H1 (cell line): ENCODE data around the gene NOLC1. TPM values are rescaled to one million over a fixed set of nuclear protein-coding genes. Genes with fewer than 3 reads are reported as not detected.

Source experiments
- TAF7 ChIP-seq: optimal IDR thresholded peaks from 2 replicates; pipeline ENCODE3; 2011; ENCODE audit warnings: low read depth, mild to moderate bottlenecking, inconsistent platforms, low read length, moderate library complexity, borderline replicate concordance
- polyA plus RNA-seq, 7 experiments: library from polyadenylated mRNA; depleted of rRNA in 3 of 7; stranded (reverse) in 5 of 7; unstranded in 2 of 7; fragments of >200 nt in 5 of 7; fragments of 200-250 nt in 2 of 7; gene quantifications; 1 replicate in 5 of 7; 2 replicates in 1 of 7; 4 replicates in 1 of 7; pipeline versions ENCODE4 v1.2.1 to v1.2.3, GENCODE V29; 2011 to 2013; ENCODE audit warnings: missing spikeins in 2 of 7, mixed read lengths in 2 of 7
- total RNA-seq: library from RNA; stranded (reverse); fragmentation: NEBNext Ultra II Directional; extraction: Animal tissue kit (Norgen Biotek cat#: 25700); gene quantifications from 2 replicates; pipeline ENCODE4 v1.2.1, GENCODE V29; 2021

The NOLC1 gene
- total and polyA plus RNA-seq, 2 of the 8 experiments (the other 6 are each of a cell fraction or from before 2014, with no cell fraction given): 86.3 to 191 TPM

DNA sequence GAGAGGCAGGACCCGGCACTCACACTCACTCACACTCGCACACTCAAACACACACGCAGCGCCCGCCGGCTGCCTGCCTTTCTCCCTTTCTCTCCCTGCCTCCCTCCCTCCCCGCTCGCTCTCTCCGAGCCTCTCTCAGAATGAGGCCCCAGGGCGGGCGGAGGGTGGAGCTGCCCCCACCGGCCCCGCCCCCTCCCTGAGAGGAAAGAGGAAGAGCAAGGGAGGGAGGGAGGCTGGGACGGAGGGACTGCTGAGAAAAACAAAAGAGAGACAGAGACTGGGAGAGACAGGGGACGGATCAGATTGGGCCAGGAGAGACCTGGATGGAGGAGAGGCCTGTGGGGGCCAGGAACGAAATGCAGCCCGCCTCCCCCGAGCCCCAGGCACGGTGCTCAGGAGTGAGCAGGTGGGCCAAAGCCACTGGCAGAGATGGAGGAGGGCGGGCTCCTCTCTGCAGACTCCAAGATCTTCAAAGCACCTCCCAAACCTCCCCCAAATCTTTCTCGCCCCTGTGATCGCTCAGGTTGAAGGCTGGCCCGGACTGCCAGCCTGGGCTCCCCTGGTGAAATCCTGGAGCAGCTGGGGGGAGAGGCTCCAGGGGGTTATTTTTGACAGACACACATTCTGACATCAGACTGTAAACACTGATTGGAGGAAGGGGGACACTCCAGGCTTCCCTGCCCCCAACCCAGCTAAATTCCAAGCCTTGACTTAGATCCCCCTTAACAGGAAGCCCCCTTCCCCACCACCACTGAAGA is 37.1 kb upstream of the NOLC1 start (continued):
- peak; percentile 84 for TF ChIP-seq TAF7
